OCI-LY3 (cell line): ENCODE measurements around the gene BRD1.

Experiments used
- CTCF ChIP-seq: fragments of 200-600, 300-600 bp; sonication (generic); IDR thresholded peaks from 2 replicates; pipeline ENCODE4 v1.5.1; 2014; ENCODE audit warnings: antibody characterized with exemption, low read length, low read depth
- EZH2phosphoT487 ChIP-seq: fragments of 200-600 bp; shearing (Covaris generic); IDR thresholded peaks from 2 replicates; pipeline ENCODE4 v1.6.1; 2018; ENCODE audit warnings: antibody characterized with exemption, mixed run types, low read depth

GRCh38 chr22:49829044-49829853, 1.6 kb upstream of the BRD1 start:
- no peak for TF ChIP-seq CTCF
- TF ChIP-seq EZH2phosphoT487, result no peak
